ENCODE results near the gene SRPRB.

DNA sequence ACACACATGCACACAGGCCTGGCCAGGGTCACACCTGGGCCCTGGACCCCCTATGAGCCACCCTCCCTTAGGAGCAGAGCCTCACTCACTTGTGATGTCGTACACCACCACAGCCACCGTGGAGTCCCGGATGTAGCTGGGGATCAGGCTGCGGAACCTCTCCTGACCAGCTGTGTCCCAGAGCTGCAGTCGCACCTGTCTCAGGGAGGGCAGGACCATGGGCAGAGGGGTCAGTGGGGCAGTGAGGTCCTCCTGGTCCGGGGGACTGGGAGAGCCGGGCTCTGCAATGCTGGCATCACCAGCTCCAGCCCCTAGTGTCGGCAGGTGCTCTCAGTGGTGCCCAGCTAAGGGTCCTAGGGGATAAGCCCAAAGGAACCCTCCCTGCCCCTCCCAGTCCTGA, 35.6 kb downstream of the SRPRB start:
- TF ChIP-seq POLR2A (IDR thresholded peaks at IDR 0.05; ENCODE audit: low read depth, low read length) (no peak), POLR2AphosphoS5 (IDR thresholded peaks at IDR 0.05; ENCODE audit: low read depth, low read length) (no peak), TAF1 (IDR thresholded peaks at IDR 0.05; ENCODE audit: low read depth, low read length) (no peak)

Data from GM12891 (cell line).